Heart right ventricle (tissue), 16 donors: ENCODE data around the gene CDH13. TPM values are rescaled to one million over a fixed set of nuclear protein-coding genes. Genes with fewer than 3 reads are reported as not detected.

Experiments used
- ATAC-seq, 8 donors: fragments of 200-7000 bp; cut with Tn5 transposase; one replicate each; pipeline ENCODE4 v1.9.1; 2020; ENCODE audit warnings: mild to moderate bottlenecking in 8 of 8, moderate library complexity in 8 of 8, moderate number of reproducible peaks in 1 of 8
- DNase-seq, 2 donors: peaks; one replicate each; pipeline ENCODE4 v3.0.0-alpha.2; 2020
- H3K27ac ChIP-seq, 10 donors: fragments of 200-600 bp; sonication (generic) in 2 of 10; one replicate each; pipeline versions ENCODE4 v1.5.0 to v1.8.0; 2020 to 2022; ENCODE audit warnings: mild to moderate bottlenecking in 3 of 10
- H3K27me3 ChIP-seq, 7 donors: fragments of 200-600 bp; one replicate each; pipeline ENCODE4 v1.8.0; 2021 to 2022; ENCODE audit warnings: mild to moderate bottlenecking in 2 of 7
- H3K36me3 ChIP-seq, 9 donors: fragments of 200-600 bp; sonication (generic) in 1 of 9; one replicate each; pipeline versions ENCODE4 v1.5.0 to v1.8.0; 2020 to 2022; ENCODE audit warnings: mild to moderate bottlenecking in 2 of 9
- H3K4me1 ChIP-seq, 9 donors: fragments of 200-600 bp; sonication (generic) in 1 of 9; one replicate each; pipeline versions ENCODE4 v1.5.0 to v1.8.0; 2020 to 2022; ENCODE audit warnings: mild to moderate bottlenecking in 4 of 9
- H3K4me3 ChIP-seq, 10 donors: fragments of 200-600 bp; sonication (generic) in 2 of 10; one replicate each; pipeline versions ENCODE4 v1.5.0 to v1.8.0; 2020 to 2022; ENCODE audit warnings: mild to moderate bottlenecking in 7 of 10, moderate library complexity in 2 of 10
- H3K9me3 ChIP-seq, 11 donors: fragments of 200-600 bp in 10 of 11; sonication (generic) in 2 of 11; one replicate each; pipeline versions ENCODE4 v1.5.0 to v1.8.0; 2013 to 2022; ENCODE audit warnings: mild to moderate bottlenecking in 2 of 11, control low read depth in 1 of 11, moderate library complexity in 1 of 11
- CTCF ChIP-seq, 9 donors: fragments of 200-600 bp; sonication (generic) in 2 of 9; IDR thresholded peaks; one replicate each; pipeline versions ENCODE4 v1.5.0 to v1.8.0; 2021 to 2022; ENCODE audit warnings: antibody characterized with exemption in 9 of 9, mild to moderate bottlenecking in 5 of 9, moderate library complexity in 1 of 9
- WGBS, 2 donors: extraction: QIAGEN DNeasy Blood & Tissue Kit; methylation state at CpG; one replicate each; pipeline ENCODE4 v1.1.7; 2013; ENCODE audit warnings: inconsistent platforms in 1 of 2; 5-methylcytosine and 5-hydroxymethylcytosine counted together
- intact Hi-C, 10 donors: fragments of 100-400 bp; cut with DNase I; formaldehyde crosslinking; loops; one replicate each; pipeline versions ENCODE4 v1.11.1 to v1.14.2; 2022
- polyA plus RNA-seq, 2 donors: library from polyadenylated mRNA; stranded (reverse); fragments of 200-250 nt; gene quantifications; one replicate each; pipeline ENCODE4 v1.2.3, GENCODE V29; 2013
- total RNA-seq, 10 donors: library from RNA; stranded (reverse); fragmentation: NEBNext Ultra II Directional in 3 of 10; extraction: Animal tissue kit (Norgen Biotek cat#: 25700) in 3 of 10; gene quantifications; one replicate each; pipeline versions ENCODE4 v1.2.1 to v1.2.4, GENCODE V29; 2021 to 2023
- donor health status: Arrhythmogenic right ventricular cardiomyopathy.
- donor health status: ischemic (EF 13 %, LVEDD 7.1; RV severe dilation, severe dysfunction).
- donor health status: healthy with polysubstance abuse.
- donor health status: DM: no; HTN: yes; CAD: no.
- donor health status: DM: no; HTN: no; CAD: no.
- donor health status: ischemic (EF 25% LVEDD 6.9; RV normal size, moderate dysfunction).
- donor health status: ischemic (EF 25% LVEDD 5.7; RV mildly dilated, moderate dysfunction).
- donor health status: healthy.
- donor health status: DM: yes; HTN: yes; CAD: no.
- donor health status: Ischemic cardiomyopathy.
- donor health status: ischemic (EF 35%, LVEDD 5.7; RV mildly dilated, moderate dysfunction).
- donor health status: nonischemic (EF 11% LVEDD 7.7; RV severe dilation, severe dysfunction).
- donor health status: DM: yes; HTN: yes; CAD: no.
- donor health status: PGD.
- donor health status: ischemic (EF 29% LVEDD 5.4; RV normal size, mild dysfunction).
- donor health status: nonischemic (EF 23%, LVEDD 6.1; RV moderate dilation, normal function).

CDH13 gene
- total and polyA plus RNA-seq, 12 donors: 15.5 to 221 (median 168) TPM

DNA sequence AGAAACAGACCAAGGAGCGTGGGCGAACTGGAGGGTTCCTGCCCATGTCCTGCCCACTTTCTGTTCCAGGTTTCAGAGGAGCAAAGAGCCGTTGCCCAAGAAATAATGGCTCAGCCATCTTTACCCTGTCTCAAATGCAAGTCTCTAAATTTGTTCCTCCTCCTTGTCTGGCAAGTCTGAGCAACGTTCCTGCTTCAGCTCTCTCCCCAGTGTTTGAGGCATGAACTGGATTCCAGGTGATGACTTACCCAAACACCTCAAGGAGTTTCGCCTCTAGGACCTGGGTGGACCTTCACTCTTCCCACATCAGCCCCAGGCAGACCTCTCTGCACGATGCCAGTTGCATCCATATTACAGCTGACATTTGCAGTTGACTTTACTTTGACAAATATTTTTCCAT, 659.2 kb downstream of the CDH13 start:
- DNase-seq (no peak), ATAC-seq (no peak)
- WGBS, 2 donors: 85 to 87% methylated on average over 6 of the region's 6 CpGs
- Histone ChIP-seq H3K9me3 (no peaks in the 10 kb centered on the region), H3K36me3 (no peaks in the 10 kb centered on the region), H3K4me3 (no peak overlapping the region), H3K27me3 (no peaks in the 10 kb centered on the region), H3K4me1 (no peaks in the 10 kb centered on the region), H3K27ac (no peak overlapping the region)
- intact Hi-C loops: loop anchor here in 1 of 10 donors (10.0 kb wide), 1 partner anchor 59 kb away; no protein-coding TSS in a partner anchor
- TF ChIP-seq CTCF (IDR thresholded peaks at IDR 0.05): no peak

DNA sequence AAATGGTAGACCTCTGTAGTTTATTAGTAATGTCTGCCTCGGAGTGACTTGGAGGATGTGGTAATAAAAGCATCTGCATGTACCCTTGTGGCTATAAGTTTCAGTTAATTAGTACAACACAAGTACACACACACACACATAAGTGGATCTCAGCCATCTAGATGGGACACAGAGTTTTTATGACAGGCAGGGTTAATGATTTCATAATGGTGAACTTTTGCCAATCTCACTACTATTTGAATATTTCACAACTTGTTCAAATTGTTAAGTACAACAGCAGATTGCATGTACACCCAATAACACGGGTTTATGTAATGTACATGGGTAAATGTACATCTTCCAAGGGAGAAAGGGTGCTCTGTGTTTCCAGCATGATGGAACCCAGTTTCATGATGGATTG, 669.7 kb downstream of the CDH13 start:
- ATAC-seq (no peak), DNase-seq (no peak)
- peaks cover 0 to 11% (median 0%) of the 10 kb centered on the region in 11 donors for H3K9me3 ChIP-seq
- H3K27ac ChIP-seq: no peak overlapping the region
- intact Hi-C loops: no loop called here
- TF ChIP-seq CTCF (IDR thresholded peaks at IDR 0.05): no peak
- no peaks in the 10 kb centered on the region for H3K36me3 ChIP-seq
- H3K4me3 ChIP-seq: no peak overlapping the region
- H3K4me1 ChIP-seq: peaks cover 0 to 5% (median 0%) of the 10 kb centered on the region in 9 donors
- H3K27me3 ChIP-seq: no peaks in the 10 kb centered on the region
- WGBS, 2 donors: 87 to 91% methylated on average over 2 of the region's 2 CpGs

DNA sequence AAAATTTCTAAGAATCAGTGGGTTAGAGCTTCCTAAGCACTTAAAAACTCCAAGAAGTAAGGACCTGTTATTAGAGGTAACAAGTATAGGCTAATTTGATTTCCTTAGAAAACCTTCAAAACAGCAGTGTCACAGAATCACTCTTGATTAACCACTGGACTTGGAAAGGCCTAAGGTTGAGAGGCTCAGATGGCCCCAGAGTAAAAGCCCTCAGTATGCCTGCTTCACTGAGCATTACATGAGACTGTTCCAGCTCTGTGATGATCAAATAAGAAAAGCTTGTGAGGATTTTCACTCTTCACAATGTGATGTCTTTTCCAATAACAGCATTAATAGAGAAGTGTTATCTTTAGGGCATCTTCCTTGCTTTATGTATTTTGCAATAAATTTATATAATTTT, 671.8 kb downstream of the CDH13 start:
- H3K27me3 ChIP-seq: no peaks in the 10 kb centered on the region
- no peak overlapping the region for H3K27ac ChIP-seq
- intact Hi-C loops: no loop called here
- peaks cover 0 to 11% (median 0%) of the 10 kb centered on the region in 9 donors for H3K4me1 ChIP-seq
- ATAC-seq (no peak), DNase-seq (no peak)
- TF ChIP-seq CTCF (IDR thresholded peaks at IDR 0.05): no peak
- no peaks in the 10 kb centered on the region for H3K36me3 ChIP-seq
- H3K9me3 ChIP-seq: peaks cover 0 to 11% (median 0%) of the 10 kb centered on the region in 11 donors
- no peak overlapping the region for H3K4me3 ChIP-seq

DNA sequence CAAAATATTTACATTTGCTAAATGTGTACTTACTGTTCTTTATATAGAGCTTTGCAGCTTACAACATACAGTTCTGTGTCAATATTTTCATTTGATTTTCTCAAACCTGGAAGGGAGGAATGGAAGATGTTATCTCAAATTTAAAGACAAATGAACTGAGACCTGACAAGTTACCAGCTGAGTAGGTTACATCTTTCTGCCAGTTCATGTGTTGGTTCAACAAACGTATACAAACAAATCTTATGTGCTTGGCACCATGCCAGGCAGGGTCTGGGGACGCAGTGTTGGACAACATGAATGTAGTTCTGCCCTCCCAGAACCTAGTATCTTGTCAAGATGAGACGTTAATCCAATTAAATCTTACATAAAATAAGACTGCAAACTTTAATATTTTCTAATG, 673.6 kb downstream of the CDH13 start:
- intact Hi-C loops: no loop called here
- H3K4me3 ChIP-seq: no peak overlapping the region
- DNase-seq: no peak
- no peak overlapping the region for H3K27ac ChIP-seq
- no peak for TF ChIP-seq CTCF (IDR thresholded peaks at IDR 0.05)
- ATAC-seq: no peak
- WGBS, 2 donors: 63 to 68% methylated on average over 3 of the region's 3 CpGs
- H3K27me3 ChIP-seq: no peaks in the 10 kb centered on the region
- no peaks in the 10 kb centered on the region for H3K9me3 ChIP-seq
- H3K36me3 ChIP-seq: no peaks in the 10 kb centered on the region
- peaks cover 0 to 11% (median 0%) of the 10 kb centered on the region in 9 donors for H3K4me1 ChIP-seq
